Esophagus (tissue), 2 donors: Measurements from ENCODE around the gene PODN. TPM values are rescaled to one million over a fixed set of nuclear protein-coding genes. Genes with fewer than 3 reads are reported as not detected.

Experiments used
- H3K27ac ChIP-seq, 2 donors: one replicate each; pipeline ENCODE4 v1.5.1; 2013; ENCODE audit warnings: low read depth in 2 of 2, mild to moderate bottlenecking in 2 of 2, inconsistent platforms in 1 of 2, low read length in 1 of 2, moderate library complexity in 1 of 2
- H3K27me3 ChIP-seq, 2 donors: one replicate each; pipeline ENCODE4 v1.6.1; 2013; ENCODE audit warnings: low read length in 2 of 2, control low read depth in 1 of 2, mild to moderate bottlenecking in 1 of 2; ENCODE audit not compliant: insufficient read depth in 2 of 2, control insufficient read depth in 1 of 2
- H3K36me3 ChIP-seq, 2 donors: one replicate each; pipeline ENCODE4 v1.6.1; 2013; ENCODE audit warnings: low read length in 1 of 2; ENCODE audit not compliant: control insufficient read depth in 2 of 2, insufficient read depth in 2 of 2
- H3K4me1 ChIP-seq, 2 donors: one replicate each; pipeline ENCODE4 v1.6.1; 2013; ENCODE audit warnings: low read length in 1 of 2; ENCODE audit not compliant: control insufficient read depth in 2 of 2, insufficient read depth in 2 of 2
- H3K4me3 ChIP-seq, 2 donors: one replicate each; pipeline ENCODE4 v1.5.1; 2013; ENCODE audit warnings: low read length in 2 of 2, mild to moderate bottlenecking in 2 of 2, low read depth in 1 of 2, moderate library complexity in 1 of 2
- H3K9me3 ChIP-seq, 2 donors: one replicate each; pipeline ENCODE4 v1.6.1; 2013; ENCODE audit warnings: mild to moderate bottlenecking in 2 of 2, low read depth in 1 of 2, low read length in 1 of 2, moderate library complexity in 1 of 2; ENCODE audit not compliant: control insufficient read depth in 2 of 2, insufficient read depth in 1 of 2
- WGBS, 2 donors: extraction: QIAGEN DNeasy Blood & Tissue Kit; methylation state at CpG; one replicate each; pipeline ENCODE4 v1.1.7; 2013; 5-methylcytosine and 5-hydroxymethylcytosine counted together
- polyA plus RNA-seq, 2 donors: library from polyadenylated mRNA; stranded (reverse); fragments of 200-250 nt; gene quantifications; one replicate each; pipeline ENCODE4 v1.2.3, GENCODE V29; 2013
- donor health status: healthy with polysubstance abuse.
- donor health status: Bipolar disorder and iron deficiency.

PODN gene
- polyA plus RNA-seq, 2 donors: 5.0 to 8.3 TPM

DNA sequence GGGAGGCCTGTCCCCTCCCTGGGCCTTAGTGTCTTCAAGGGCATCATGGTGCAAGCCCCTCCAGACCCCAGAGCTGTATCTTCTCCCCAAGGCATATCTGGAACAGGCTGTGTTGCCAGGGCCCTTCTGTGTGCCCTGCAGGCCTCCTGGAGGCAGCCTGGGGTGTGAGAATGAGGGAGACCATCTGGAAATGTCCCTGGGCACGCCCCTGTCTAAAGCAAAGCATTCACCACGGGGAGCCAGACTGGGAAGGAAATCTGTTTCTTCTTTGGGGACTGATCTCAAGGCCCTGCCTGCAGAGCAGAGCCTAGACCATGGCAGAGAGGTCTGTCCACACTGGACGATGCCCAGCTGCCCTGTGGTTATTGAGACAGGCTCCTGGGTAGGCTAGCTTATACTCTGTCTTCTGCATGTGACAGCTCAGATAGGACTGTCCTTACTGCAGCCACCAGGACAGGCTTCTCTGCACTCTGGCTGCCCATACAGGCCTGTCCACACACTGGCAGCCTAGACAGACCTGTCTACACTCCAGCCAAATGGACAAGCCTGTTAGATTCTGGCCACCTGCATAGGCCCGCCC lies 24.6 kb downstream of the PODN start:
- Histone ChIP-seq H3K36me3 (no peaks in the 10 kb centered on the region), H3K4me3 (no peak overlapping the region), H3K9me3 (no peaks in the 10 kb centered on the region), H3K4me1 (no peaks in the 10 kb centered on the region), H3K27me3 (no peaks in the 10 kb centered on the region), H3K27ac (no peak overlapping the region)
- WGBS, 2 donors: 74 to 76% methylated on average over 4 of the region's 4 CpGs

DNA sequence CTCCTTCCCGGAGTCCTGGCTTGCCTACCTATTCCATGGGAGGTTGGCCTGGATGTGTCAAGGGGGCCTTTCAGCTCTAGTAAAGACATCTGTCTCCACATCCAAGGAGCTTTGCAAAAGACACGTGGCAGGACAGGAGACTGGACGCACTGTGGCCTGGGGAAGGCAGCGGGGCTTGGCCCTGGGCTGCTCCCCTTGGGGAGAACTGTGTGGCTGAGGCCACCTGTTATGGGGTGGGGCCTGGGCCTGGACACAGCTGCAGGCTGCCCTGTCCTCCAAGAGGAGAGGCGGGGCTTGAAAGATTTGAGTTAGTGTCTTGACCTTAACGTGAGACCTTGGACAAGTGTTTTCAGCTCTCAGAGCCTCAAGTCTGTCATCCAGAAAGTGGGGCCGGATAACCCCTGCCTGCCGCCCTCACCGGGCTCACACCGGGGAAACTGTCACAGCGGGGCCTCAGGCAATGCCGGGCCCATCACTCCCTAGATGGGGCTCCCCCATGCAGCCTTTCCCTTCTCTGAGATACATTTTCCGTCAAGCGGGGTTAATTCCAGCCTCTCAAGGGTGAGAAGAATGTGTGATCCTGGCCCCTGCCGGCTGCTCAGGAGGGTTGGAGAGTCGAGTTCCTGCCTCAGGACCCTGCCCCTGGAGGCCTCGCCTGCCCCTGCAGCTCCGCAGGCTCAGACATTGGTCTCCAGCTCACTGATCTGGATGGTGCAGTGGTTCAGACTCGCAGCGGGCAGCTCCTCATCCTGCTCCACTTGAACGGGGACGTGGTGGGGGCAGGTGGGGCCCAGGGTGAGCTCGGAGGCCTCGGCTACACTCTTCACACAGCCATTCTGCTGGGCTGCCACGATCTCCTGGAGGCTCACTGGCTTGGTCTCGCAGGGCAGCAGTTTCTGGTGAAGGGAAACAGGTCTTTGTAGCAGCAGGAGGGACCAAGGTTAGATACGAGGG lies 25.6 kb downstream of the PODN start:
- no peaks in the 10 kb centered on the region for H3K4me1 ChIP-seq
- no peak overlapping the region for H3K27ac ChIP-seq
- no peaks in the 10 kb centered on the region for H3K36me3 ChIP-seq
- no peaks in the 10 kb centered on the region for H3K27me3 ChIP-seq
- H3K4me3 ChIP-seq: no peak overlapping the region
- WGBS, 2 donors: 78 to 79% methylated on average over 27 of the region's 27 CpGs
- no peaks in the 10 kb centered on the region for H3K9me3 ChIP-seq

DNA sequence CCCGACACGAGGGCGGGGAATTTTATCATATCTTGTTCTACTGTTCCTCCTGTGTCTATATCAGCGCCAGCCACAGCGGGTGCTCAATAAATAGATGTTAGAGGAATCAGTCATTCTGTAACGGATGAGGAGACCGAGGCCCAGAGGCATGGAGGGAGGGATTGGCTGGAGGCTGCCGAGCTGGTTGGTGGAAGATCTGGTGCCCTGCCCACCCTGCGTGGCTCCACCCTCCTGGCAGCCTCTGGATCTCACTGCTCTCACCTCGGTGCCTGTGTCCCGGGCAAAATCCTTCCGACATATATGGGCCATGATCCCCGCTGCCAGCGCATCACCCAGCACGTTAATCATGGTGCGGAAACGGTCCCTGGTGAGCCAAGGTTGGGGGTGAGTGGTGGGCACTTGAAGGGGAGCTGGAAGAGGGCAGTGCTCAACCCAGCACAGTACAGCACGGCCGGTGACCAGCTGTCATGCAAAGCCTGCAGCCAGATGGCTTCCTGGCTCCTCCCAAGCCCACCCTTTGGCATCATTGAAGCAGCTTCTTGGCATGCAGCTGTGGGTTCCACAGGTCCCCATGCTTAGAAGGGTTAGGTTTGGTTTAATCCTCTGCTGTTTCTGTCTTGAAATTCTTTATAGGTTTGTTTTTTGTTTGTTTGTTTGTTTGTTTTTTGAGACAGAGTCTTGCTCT lies 26.7 kb downstream of the PODN start:
- 85 to 87% methylated on average over 19 of the region's 19 CpGs for WGBS, 2 donors
- no peaks in the 10 kb centered on the region for H3K9me3 ChIP-seq
- no peak overlapping the region for H3K27ac ChIP-seq
- no peaks in the 10 kb centered on the region for H3K27me3 ChIP-seq
- no peak overlapping the region for H3K4me3 ChIP-seq
- H3K36me3 ChIP-seq: no peaks in the 10 kb centered on the region
- H3K4me1 ChIP-seq: no peaks in the 10 kb centered on the region

DNA sequence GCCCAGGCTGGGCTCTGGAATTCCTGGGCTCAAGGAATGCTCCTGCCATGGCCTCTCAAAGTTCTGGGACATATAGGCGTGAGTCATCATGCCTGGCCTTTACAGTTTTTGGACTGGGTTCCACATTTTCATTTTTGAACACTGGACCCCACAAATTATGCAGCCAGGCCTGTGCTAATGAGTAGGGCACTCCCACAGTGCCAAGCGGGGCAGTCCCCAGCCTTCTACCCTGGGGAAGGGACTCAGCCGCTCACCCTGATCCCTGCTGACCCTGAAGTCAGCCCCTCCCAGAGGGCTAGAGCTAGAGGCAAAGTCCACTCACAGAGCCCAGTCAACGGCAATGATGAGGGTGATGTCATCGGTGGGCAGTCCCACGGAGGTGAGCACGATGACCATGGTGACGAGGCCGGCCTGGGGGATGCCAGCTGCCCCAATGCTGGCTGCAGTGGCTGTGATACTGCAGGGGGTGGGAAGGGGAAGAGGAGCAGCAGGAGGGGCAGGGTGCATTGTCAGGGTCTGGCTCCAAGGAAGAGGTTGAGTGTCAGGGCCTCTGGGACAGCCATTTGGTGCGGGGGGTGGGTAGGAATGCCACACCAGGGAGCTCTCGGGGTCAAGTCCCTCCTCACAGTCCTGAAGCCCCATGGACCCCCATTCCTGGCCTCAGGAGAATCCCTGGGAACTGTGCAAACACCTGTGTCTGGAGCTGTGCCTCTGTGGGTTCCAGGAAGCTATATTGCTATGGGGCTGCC lies 27.6 kb downstream of the PODN start:
- 80 to 81% methylated on average over 10 to 11 of the region's 11 CpGs for WGBS, 2 donors
- no peaks in the 10 kb centered on the region for H3K36me3 ChIP-seq
- H3K27ac ChIP-seq: no peak overlapping the region
- H3K27me3 ChIP-seq: no peaks in the 10 kb centered on the region
- H3K4me1 ChIP-seq: no peaks in the 10 kb centered on the region
- H3K9me3 ChIP-seq: no peaks in the 10 kb centered on the region
- H3K4me3 ChIP-seq: no peak overlapping the region

DNA sequence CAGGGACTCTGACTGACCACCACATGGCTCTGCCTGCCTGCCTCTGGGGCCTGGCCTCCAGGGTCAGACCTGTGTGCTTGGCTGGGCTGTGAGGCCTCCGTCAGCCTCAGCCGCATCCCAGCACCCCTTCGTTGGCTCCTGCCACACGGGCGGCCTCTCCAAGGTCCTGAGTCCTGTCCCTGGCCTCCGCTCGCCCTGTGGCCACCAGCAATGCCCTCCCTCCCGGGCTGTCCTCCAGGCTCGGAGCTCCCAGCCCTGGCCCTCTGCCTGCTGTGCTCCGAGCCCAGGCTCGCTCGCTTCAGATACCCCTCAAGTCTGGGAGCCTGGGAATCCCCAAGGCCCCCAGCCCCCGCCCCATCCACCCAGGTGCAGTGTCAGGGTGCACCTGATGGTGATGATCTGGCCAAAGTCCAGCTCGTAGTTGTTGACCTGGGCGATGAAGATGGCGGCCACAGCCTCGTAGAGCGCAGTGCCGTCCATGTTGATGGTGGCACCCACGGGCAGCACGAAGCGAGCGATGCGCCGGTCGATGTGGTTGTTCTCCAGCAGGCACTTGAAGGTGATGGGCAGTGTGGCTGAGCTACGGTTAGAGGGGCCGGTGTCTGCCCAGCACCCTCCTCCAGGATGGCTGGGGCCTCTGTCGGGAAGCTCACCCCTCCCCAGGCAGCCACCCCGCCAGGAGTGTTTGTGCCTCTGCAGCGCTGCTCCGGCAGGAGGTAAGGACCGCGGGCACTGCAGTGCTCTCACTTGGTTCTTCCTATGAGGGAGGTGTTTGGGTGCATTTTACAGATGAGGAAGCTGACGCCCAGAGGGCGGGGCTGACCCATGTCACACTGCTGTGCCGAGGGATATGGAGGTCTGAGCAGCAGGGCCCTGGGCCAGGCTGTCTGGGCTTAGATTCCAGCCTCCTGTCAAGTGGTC lies 28.5 kb downstream of the PODN start:
- H3K36me3 ChIP-seq: no peaks in the 10 kb centered on the region
- no peak overlapping the region for H3K4me3 ChIP-seq
- H3K27ac ChIP-seq: no peak overlapping the region
- H3K9me3 ChIP-seq: peaks cover 0 to 6% of the 10 kb centered on the region in 2 donors
- H3K27me3 ChIP-seq: no peaks in the 10 kb centered on the region
- WGBS, 2 donors: 84 to 88% methylated on average over 35 to 37 of the region's 37 CpGs
- H3K4me1 ChIP-seq: peaks cover 0 to 3% of the 10 kb centered on the region in 2 donors

DNA sequence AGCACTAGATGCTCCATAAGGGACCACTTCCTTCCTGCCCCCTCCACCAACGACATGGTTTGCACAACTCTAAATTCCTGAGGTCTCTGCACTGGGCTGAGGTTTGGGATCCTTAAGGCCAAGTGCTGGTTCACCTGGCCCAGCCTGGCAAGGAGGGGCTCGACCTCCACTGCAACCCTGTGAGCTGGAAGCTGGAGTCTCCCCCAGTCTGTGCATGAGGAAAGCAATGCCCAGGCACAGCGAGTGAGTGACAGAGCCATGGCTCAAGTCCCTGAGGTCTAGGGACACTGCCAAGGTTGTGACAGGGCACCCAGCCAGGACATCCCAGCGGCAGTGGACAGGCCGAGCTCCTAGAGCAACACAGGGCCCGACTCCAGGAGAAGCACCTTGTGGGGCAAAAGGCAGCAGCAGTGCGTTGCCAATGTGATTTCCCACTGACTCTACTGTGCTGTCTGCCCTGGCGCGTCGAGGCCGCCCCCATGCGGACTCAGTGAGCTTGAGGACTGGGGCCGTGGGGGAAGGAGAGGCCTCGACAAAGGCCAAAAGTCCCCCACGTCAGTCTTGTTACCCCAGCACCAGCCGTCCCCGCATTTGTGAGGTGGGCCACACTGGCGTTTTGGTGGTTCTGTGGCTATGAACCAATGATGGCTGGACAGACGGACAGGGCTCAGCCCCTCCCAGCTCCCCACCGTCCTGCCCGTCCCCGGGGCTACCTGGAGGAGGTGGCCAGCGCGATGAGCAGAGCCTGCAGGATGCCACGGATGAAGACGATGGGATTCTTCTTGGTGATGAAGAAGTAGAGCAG lies 30.0 kb downstream of the PODN start:
- Histone ChIP-seq H3K27me3 (no peaks in the 10 kb centered on the region), H3K9me3 (peaks cover 0 to 21% of the 10 kb centered on the region in 2 donors), H3K27ac (no peak overlapping the region), H3K36me3 (no peaks in the 10 kb centered on the region), H3K4me1 (peaks cover 0 to 3% of the 10 kb centered on the region in 2 donors), H3K4me3 (no peak overlapping the region)
- 85 to 86% methylated on average over 26 of the region's 26 CpGs for WGBS, 2 donors

DNA sequence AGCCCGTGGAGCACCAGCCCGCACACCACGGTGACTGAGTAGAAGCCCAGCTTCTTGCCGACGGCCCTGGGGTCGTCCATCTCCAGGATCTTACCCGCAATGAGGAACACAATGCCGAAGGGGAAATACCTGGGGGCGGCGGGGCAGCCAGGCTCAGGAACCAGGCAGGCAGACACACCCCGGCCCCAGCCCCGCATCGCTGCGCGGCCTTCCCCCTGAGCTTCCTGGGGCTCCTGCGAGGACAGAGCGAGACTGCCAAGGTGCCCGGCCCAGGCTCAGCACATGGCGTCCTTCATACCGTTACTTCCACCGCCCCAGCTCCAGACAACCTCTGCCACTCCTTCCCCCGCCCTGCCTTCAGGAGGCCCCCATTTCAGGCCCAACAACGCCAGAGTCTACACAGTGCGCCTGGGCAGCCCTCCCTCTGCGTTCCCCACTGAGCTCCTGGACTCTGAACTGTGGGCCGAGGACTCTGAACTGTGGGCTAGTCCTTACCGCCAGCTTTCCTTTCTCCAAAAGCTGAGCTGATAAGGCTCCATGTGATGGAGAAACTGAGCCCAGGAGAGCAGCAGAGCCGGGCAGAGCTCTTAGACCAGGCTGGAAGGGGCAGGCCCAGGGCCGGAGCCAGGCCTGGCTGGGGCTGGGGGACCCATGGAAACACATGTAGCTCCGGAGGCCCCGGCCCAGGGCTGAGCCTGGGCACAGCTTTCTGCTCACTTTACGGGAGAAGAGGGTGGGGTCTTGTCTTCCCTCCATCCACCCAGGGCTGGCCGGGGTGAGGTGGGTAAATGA lies 30.8 kb downstream of the PODN start:
- no peak overlapping the region for H3K27ac ChIP-seq
- no peaks in the 10 kb centered on the region for H3K36me3 ChIP-seq
- no peaks in the 10 kb centered on the region for H3K27me3 ChIP-seq
- 84 to 86% methylated on average over 28 to 33 of the region's 33 CpGs for WGBS, 2 donors
- peaks cover 0 to 3% of the 10 kb centered on the region in 2 donors for H3K4me1 ChIP-seq
- H3K4me3 ChIP-seq: no peak overlapping the region
- peaks cover 0 to 29% of the 10 kb centered on the region in 2 donors for H3K9me3 ChIP-seq

DNA sequence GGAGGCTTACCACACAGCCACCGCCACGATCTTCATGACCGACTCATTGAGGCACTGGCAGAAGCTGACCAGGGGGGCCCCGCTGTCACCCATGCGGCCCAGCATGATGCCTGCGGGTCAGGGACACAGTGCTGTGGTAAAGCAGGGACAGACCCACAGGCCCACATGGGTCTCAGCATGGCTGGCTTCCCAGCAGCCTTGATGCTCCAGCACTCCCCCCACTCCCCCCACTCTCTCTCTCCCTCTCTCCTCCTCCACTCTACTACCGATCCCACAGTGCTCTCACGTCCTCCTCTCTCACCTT lies 31.4 kb downstream of the PODN start:
- no peaks in the 10 kb centered on the region for H3K27me3 ChIP-seq
- H3K4me1 ChIP-seq: peaks cover 0 to 3% of the 10 kb centered on the region in 2 donors
- no peak overlapping the region for H3K27ac ChIP-seq
- WGBS, 2 donors: 90 to 91% methylated on average over 7 to 8 of the region's 8 CpGs
- peaks cover 0 to 33% of the 10 kb centered on the region in 2 donors for H3K9me3 ChIP-seq
- no peak overlapping the region for H3K4me3 ChIP-seq
- no peaks in the 10 kb centered on the region for H3K36me3 ChIP-seq
